Liver (tissue), 3 donors: ENCODE data around the gene CAMKMT.

Experiments
- ATF3 ChIP-seq: IDR thresholded peaks from 2 replicates; pipeline ENCODE4 v1.6.1; 2016; ENCODE audit warnings: antibody characterized with exemption
- CTCF ChIP-seq: fragments of 150-350 bp; IDR thresholded peaks from 2 replicates; pipeline ENCODE4 v1.5.1; 2017; ENCODE audit warnings: improper control_type of control experiment, low read depth, low read length; ENCODE audit not compliant: missing input control
- FOXA2 ChIP-seq: IDR thresholded peaks from 2 replicates; pipeline ENCODE4 v1.6.1; 2016; ENCODE audit warnings: antibody characterized with exemption
- HNF4G ChIP-seq: IDR thresholded peaks from 2 replicates; pipeline ENCODE4 v1.6.1; 2016; ENCODE audit warnings: antibody characterized with exemption
- JUND ChIP-seq, 2 donors: IDR thresholded peaks; 2 replicates each; pipeline ENCODE4 v1.6.1; 2016; ENCODE audit warnings: antibody characterized with exemption in 2 of 2
- MAX ChIP-seq: IDR thresholded peaks from 2 replicates; pipeline ENCODE4 v1.6.1; 2016; ENCODE audit warnings: antibody characterized with exemption
- REST ChIP-seq: IDR thresholded peaks from 2 replicates; pipeline ENCODE4 v1.6.1; 2016; ENCODE audit warnings: antibody characterized with exemption, mild to moderate bottlenecking
- SP1 ChIP-seq: IDR thresholded peaks from 2 replicates; pipeline ENCODE4 v1.6.1; 2018; ENCODE audit warnings: antibody characterized with exemption, mild to moderate bottlenecking
- TAF1 ChIP-seq: conservative IDR thresholded peaks from 2 replicates; pipeline ENCODE4 v1.6.1; 2016; ENCODE audit warnings: antibody characterized with exemption, mild to moderate bottlenecking
- donor health status: healthy.
- donor health status: healthy.

GRCh38 chr2:44716131-44716530 lies 354.4 kb downstream of the CAMKMT start:
- TF ChIP-seq ATF3 (no peak), CTCF (no peak), JUND (IDR thresholded peaks at IDR 0.05) (no peak), REST (no peak), MAX (no peak), SP1 (no peak), HNF4G (no peak), FOXA2 (no peak), TAF1 (no peak)
